ENCODE measurements around the gene SCAI. TPM values are rescaled to one million over a fixed set of nuclear protein-coding genes. Genes with fewer than 3 reads are reported as not detected.
A peak's percentile ranks its signal among the peaks of the same experiment; 100 is the strongest.

The SCAI gene
- total and polyA plus RNA-seq, 9 of the 15 experiments (the other 6 are each of a cell fraction or from before 2014, with no cell fraction given): 0.70 to 12.4 (median 4.2) TPM

DNA sequence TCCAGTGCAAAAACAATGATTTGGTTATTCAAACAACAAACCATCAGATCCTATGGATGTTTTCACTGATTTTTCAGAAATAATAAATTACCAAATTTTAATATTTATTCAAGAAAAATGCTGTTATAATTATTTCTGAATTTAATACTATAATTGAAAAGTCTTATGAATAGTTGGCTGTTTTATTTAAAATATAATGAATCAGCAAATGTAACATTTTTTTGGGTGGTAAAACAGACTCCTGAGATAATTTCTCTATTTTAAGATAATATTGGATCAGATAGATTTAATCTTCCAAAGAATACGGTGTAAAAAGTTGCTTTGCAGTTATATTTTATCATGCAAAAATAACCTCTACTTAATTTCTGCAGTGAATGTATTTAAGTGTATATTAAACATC, 197.2 kb downstream of the SCAI start:
- ATAC-seq (no peak), DNase-seq (ENCODE audit: extremely low read depth in 1 of 4, low spot score in 3 of 4) (no peak), FAIRE-seq (no peak)
- intact Hi-C loops (cut with micrococcal nuclease) (no loop called here), in situ Hi-C loops (cut with MboI) (no loop called here)
- Histone ChIP-seq H3K36me3 (ENCODE audit: control insufficient read depth, insufficient read depth, low read length) (0 out of 3 replicates have a peak, but pooled peaks cover 3% of the 10 kb centered on the region), H3K4me1 (replicated peaks in 1 of 2; ENCODE audit: control insufficient read depth in 2 of 2, insufficient read depth in 2 of 2, low read length in 2 of 2) (peaks cover 2 to 3% of the 10 kb centered on the region in 2 experiments; a peak in 2 of 5 replicates), H3K9ac (ENCODE audit: insufficient read depth in 1 of 2, low read depth in 2 of 2, low read length in 2 of 2) (no peak overlapping the region), H3K9me3 (replicated peaks; ENCODE audit: control insufficient read depth, insufficient read depth, low read depth, low read length) (no peaks in the 10 kb centered on the region), H3K4me2 (ENCODE audit: insufficient read depth, low read length) (no peak overlapping the region), H3K79me2 (ENCODE audit: control insufficient read depth, insufficient read depth, low read length) (peaks cover 13% of the 10 kb centered on the region), H2AFZ (ENCODE audit: low read depth, low read length) (no peak overlapping the region), H3K27me3 (ENCODE audit: control insufficient read depth in 2 of 2, insufficient read depth in 2 of 2, low read length in 2 of 2) (no peaks in the 10 kb centered on the region), H4K20me1 (replicated peaks; ENCODE audit: control insufficient read depth, insufficient read depth, low read length) (no peaks in the 10 kb centered on the region), H3K4me3 (no peak overlapping the region), H3K9me1 (ENCODE audit: control insufficient read depth, insufficient read depth, low read length) (no peaks in the 10 kb centered on the region), H3K27ac (ENCODE audit: extremely low read depth, low read depth, low read length) (no peak overlapping the region)
- BruUV-seq (replicated peaks): no TSS peak
- ChIA-PET POLR2A (no interaction called here), CTCF (ENCODE audit: low intra/inter-chr PET ratio) (no interaction called here)
- WGBS (ENCODE audit: insufficient coverage, low coverage, missing lambda C conversion rate): 50% methylated on average over 1 of the region's 1 CpG
- TF ChIP-seq C11orf30 (IDR thresholded peaks at IDR 0.05; ENCODE audit: low read depth) (peak; percentile 62), DMBX1 (CRISPR knock-in tag; IDR thresholded peaks at IDR 0.05; ENCODE audit: borderline replicate concordance) (no peak), FOXJ2 (tag; IDR thresholded peaks at IDR 0.05) (no peak), ZBTB8A (IDR thresholded peaks at IDR 0.05; ENCODE audit: partially characterized antibody) (no peak), HDAC1 (IDR thresholded peaks at IDR 0.05) (no peak), U2AF1 (optimal IDR thresholded peaks at IDR 0.05; ENCODE audit: low read depth, low read length) (no peak), ZC3H8 (IDR thresholded peaks at IDR 0.05) (no peak), ZNF316 (IDR thresholded peaks at IDR 0.05) (peak; percentile 78), NBN (IDR thresholded peaks at IDR 0.05; ENCODE audit: low read depth) (no peak), PYGO2 (tag; IDR thresholded peaks at IDR 0.05) (no peak)
- TF ChIP-seq, protein P1, sequence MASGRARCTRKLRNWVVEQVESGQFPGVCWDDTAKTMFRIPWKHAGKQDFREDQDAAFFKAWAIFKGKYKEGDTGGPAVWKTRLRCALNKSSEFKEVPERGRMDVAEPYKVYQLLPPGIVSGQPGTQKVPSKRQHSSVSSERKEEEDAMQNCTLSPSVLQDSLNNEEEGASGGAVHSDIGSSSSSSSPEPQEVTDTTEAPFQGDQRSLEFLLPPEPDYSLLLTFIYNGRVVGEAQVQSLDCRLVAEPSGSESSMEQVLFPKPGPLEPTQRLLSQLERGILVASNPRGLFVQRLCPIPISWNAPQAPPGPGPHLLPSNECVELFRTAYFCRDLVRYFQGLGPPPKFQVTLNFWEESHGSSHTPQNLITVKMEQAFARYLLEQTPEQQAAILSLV (tag; IDR thresholded peaks at IDR 0.05): no peak
- TF ChIP-seq, protein P2, sequence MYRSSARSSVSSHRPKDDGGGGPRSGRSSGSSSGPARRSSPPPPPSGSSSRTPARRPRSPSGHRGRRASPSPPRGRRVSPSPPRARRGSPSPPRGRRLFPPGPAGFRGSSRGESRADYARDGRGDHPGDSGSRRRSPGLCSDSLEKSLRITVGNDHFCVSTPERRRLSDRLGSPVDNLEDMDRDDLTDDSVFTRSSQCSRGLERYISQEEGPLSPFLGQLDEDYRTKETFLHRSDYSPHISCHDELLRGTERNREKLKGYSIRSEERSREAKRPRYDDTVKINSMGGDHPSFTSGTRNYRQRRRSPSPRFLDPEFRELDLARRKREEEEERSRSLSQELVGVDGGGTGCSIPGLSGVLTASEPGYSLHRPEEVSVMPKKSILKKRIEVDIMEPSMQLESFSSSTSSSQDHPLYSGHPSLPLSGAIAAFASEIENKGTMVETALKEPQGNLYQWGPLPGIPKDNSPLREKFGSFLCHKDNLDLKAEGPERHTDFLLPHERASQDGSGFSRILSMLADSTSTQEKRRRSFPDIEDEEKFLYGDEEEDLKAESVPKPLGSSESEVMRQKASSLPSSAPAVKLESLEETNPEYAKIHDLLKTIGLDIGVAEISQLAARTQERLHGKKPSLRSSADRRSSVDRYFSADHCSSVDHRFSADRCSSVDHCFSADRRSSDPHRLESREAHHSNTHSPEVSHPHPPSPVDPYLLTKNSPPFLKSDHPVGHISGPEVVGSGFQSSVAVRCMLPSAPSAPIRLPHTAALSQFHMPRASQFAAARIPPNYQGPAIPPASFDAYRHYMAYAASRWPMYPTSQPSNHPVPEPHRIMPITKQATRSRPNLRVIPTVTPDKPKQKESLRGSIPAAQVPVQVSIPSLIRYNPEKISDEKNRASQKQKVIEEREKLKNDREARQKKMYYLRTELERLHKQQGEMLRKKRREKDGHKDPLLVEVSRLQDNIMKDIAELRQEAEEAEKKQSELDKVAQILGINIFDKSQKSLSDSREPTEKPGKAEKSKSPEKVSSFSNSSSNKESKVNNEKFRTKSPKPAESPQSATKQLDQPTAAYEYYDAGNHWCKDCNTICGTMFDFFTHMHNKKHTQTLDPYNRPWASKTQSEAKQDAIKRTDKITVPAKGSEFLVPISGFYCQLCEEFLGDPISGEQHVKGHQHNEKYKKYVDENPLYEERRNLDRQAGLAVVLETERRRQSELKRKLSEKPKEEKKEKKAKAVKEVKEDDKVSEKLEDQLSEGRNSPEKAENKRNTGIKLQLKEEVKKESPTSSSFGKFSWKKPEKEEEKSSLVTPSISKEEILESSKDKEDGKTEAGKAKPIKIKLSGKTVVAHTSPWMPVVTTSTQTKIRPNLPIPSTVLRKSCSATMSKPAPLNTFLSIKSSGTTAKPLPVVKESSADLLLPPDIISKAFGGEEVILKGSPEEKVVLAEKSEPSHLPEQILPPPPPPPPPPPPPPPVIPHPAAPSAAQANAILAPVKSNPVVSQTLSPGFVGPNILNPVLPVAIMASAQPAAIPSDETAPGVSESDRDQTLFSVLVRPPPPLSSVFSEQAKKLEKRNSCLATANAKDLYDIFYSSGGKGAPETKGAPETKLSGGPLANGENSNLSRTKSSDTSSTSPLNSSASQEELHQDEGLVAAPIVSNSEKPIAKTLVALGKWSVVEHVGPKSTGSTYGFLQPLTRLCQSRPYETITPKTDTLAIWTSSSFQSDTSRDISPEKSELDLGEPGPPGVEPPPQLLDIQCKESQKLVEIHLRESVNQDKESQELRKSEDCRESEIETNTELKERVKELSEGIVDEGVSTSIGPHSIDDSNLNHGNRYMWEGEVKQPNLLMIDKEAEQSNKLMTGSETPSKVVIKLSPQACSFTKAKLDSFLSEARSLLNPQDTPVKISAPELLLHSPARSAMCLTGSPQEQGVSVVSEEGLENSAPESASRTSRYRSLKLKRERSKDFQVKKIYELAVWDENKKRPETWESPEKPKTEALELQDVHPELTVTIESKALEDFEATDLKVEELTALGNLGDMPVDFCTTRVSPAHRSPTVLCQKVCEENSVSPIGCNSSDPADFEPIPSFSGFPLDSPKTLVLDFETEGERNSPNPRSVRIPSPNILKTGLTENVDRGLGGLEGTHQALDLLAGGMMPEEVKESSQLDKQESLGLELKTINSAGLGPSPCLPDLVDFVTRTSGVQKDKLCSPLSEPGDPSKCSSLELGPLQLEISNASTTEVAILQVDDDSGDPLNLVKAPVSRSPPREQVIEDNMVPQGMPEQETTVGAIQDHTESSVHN (IDR thresholded peaks at IDR 0.05; ENCODE audit: borderline replicate concordance in 1 of 2, low read depth in 1 of 2): no peak

Data from K562 (cell line).